COLO668 (cell line): ENCODE data around the gene TBX1.
"Not testable (repeated sequence)": the region's sequence is repeated elsewhere in the genome, so short reads cannot be mapped to it uniquely, and the experiment has no call there.

Source experiments
- DNase-seq: peaks from one replicate; lab custom pipeline; 2025; ENCODE audit not compliant: unreplicated experiment; lab: John Stamatoyannopoulos, UW

TBX1 gene

GRCh38 chr22:19723232-19723982 lies 37.2 kb upstream of the TBX1 start, which contains the start of gene GP1BB:
TSS of gene GP1BB (plus strand) at chr22:19723539. CDS start at chr22:19723570, 31 bp downstream.
- DNase-seq = peak; percentile 72

DNA sequence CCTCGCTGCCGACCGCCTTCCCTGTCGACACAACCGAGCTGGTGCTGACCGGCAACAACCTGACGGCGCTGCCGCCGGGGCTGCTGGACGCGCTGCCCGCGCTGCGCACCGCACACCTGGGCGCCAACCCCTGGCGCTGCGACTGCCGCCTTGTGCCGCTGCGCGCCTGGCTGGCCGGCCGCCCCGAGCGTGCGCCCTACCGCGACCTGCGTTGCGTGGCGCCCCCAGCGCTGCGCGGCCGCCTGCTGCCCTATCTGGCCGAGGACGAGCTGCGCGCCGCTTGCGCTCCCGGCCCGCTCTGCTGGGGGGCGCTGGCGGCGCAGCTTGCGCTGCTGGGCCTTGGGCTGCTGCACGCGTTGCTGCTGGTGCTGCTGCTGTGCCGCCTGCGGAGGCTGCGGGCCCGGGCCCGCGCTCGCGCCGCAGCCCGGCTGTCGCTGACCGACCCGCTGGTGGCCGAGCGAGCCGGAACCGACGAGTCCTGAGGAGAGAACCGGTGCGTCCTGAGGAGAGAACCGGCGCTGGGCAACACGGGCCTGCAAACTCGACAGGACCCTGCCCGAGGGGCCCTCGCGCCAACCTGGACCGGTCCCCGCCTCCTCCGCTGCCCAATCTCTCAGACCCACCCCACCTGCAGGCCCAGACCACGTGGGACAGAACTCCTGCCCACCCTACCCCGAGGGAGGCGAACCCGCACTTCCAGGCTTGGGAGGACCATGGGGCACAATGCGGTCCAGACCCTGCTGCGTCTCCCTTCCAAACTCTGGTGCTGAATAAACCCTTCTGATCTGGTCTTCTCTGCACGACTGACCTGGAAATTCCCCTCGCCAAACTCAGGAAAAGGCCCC lies 36.4 kb upstream of the TBX1 start:
- peak; percentile 59 for DNase-seq

GRCh38 chr22:19724927-19725661 lies 35.5 kb upstream of the TBX1 start:
- DNase-seq = no peak

GRCh38 chr22:19726064-19726788 lies 34.4 kb upstream of the TBX1 start:
- DNase-seq = not testable (repeated sequence)

DNA sequence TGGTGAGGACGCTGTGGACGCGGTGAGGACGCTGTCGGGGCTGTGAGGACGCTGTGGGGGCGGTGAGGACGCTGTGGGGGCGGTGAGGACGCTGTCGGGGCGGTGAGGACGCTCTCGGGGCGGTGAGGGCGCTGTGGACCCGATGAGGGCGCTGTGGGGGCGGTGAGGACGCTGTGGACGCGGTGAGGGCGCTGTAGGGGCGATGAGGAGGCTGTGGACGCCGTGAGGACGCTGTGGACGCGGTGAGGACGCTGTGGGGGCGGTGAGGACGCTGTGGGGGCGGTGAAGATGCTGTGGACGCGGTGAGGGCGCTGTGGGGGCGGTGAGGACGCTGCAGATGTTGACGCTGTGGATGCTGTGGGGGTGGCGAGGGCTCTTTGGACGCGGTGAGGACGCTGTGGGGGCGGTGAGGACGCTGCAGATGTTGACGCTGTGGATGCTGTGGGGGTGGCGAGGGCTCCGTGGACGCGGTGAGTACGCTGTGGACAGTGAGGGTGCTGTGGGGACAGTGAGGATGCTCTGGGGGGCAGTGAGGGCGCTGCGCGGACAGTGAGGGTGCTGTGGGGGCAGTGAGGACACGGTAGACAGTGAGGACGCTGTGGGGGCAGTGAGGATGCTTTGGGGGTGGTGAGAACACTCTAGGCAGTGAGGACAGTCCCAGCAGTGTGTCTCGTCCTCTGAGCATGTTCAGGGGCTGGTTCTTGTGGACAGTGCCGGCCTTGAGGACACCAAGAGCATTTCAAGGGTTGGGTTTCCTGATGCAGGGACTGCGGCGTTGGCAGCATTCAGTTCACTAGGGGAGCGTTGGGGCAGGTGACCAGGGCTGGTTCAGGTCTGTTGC lies 33.0 kb upstream of the TBX1 start:
- no peak for DNase-seq

DNA sequence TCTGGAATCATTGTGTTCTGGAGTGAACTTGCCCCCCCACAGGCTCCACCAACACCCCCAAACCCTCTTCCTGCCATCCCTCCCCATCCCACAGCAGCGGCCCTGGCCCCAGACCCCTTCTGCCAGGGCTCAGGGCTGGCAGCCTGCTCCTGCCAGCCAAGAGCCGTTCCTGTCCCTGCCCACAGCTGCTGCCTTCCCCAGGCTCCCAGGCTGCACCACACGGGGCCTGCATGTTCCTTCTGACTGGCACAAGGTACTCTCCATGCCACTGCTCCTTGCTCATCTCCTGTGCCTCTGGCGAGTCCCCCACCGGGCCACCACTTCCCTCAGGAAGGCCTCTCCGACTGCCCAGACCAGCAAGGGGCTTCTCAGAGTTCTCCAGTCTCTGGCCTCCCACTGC lies 32.3 kb upstream of the TBX1 start:
- DNase-seq = no peak

GRCh38 chr22:19728836-19729235 lies 31.7 kb upstream of the TBX1 start:
- peak; percentile 16 for DNase-seq

DNA sequence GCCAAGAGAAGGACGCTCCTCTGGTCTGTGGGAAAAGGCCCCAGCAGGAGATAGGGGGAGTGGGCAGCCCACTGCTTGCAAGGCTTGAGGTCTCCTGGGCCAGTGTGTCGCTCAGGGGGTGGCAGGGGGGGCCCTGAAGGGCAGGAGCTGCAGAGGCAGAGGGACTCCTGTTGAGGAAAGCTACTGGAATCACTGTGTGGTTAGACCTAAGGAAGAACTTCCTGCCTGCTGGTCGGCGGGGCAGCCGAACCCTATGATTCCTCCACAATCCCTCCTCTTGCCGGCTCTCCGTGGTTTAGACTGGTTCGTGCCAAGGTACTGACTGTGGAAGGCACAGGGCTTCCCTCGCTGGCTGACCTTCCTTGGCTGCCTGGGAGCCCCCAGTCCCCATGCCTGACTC lies 31.1 kb upstream of the TBX1 start:
- DNase-seq = no peak

DNA sequence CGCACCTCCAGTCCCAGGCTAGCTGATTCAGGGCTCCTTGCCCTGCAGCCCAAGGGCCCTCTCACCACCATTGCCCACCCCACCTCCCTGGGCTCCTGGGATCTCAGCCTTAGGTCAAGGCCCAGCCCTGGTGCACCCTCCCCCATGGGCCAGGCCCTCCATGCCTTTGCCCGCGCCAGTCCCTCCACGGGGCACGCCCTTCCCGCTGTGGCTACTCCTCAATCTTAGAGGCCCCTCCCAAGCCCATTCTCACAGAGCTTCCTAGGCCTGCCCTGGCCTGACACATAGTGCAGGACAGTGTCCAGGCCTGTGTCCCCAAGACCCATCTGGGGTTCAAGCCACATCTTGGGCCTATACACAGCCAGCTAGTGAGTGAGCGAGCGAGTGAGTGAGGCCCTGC lies 30.4 kb upstream of the TBX1 start:
- DNase-seq = no peak

GRCh38 chr22:19730655-19731360 lies 29.8 kb upstream of the TBX1 start:
- peak; percentile 85 for DNase-seq

DNA sequence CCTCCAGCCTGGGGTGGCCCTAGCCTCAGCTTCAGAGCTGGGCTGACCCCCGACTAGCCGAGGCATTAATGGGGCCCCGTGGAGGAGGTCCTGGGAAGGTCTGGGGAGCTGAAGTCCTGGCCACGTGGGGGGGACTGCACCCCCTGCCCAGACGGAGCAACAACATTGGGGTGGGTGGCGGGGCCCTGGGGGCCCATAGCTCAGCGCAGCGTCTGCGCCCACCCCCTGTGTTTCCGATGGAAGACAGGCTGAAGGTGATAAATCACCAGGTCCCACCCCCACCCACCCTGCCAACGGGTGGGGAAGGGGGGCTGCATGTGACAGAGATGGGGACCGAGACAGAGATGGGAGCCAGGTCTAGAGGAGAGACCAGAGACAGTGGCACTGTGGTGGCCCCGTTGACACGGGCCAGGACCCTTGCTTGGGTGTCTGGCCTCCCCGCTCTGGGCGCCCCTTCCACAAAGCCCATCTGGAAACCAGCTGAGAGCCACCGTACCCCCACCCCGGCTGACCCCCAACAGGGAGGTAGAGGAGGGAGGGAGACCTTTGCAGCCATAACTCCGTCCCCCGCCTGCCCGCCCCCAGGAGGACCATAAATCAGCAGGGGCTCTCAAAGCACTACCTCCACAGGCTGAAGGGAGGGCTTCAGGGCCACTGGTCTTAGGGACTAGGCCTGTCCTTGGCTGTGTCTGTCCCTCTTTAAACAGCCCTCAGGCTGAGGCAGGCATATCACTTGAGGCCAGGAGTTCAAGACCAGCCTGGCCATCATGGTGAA lies 29.0 kb upstream of the TBX1 start:
- DNase-seq = no peak

- peak; percentile 17 for DNase-seq
These were observed 28.0 kb upstream of the TBX1 start for GRCh38 chr22:19732403-19733113.

GRCh38 chr22:19733755-19734154 lies 26.8 kb upstream of the TBX1 start:
- DNase-seq = no peak

DNA sequence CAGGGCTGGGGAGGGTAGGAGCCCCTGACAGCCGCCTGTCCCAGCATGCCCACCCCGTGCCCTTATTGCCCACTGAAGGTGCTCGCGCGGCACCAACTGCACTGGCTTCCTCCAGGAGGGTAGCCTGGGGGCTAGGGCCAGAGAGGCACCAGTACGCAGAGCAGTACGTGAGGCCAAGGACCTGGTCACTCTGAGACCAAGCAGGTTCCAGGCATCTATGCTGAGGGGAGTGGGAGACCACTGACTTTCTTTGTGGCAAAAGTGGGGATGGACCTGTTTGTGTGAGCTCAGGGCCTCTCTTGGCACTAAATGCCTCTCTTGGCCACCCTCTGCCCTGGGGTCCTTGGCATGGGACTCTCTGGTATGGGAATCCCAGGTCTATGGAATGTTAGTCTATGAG lies 26.4 kb upstream of the TBX1 start:
- DNase-seq = no peak

DNA sequence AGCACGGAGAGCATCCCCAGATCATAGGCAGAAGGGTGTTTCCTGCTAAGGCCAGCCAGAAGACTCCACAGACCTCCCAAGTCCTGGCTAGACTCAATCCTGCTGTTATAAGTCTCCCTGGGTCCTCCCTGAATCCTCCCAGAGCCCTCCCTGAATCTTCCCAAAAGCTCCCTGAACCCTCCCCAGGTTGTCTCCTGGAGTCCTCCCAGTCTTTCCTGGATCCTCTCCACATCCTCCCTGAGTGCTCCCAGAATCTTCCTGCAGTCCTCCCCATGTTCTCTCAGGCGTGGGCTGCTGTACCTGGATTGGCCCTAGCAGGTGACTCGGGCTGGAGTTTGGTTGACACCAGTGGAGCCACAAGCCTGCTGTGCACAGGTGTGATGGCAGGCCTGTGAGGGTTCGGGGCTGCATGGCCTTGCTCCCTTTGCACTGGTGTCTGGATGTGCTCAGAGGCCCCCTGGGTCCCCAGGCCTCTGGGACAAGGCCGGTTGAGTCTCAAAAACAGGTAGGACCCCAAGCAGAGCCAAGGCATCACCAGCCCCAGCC lies 25.7 kb upstream of the TBX1 start:
- DNase-seq = no peak

GRCh38 chr22:19735665-19736510 lies 24.7 kb upstream of the TBX1 start:
- no peak for DNase-seq
